ENCODE data around the gene HEATR9. TPM values are rescaled to one million over a fixed set of nuclear protein-coding genes. Genes with fewer than 3 reads are reported as not detected.
A peak's percentile ranks its signal among the peaks of the same experiment; 100 is the strongest.

HEATR9 gene
- total RNA-seq, 4 donors from 2014 or later, result 0.27 TPM; not detected in 3

GRCh38 chr17:35864853-35865252, 3.8 kb downstream of the HEATR9 start:
- TF ChIP-seq POLR2A (IDR thresholded peaks at IDR 0.05) (no peak), CTCF (IDR thresholded peaks at IDR 0.05) (no peak), POLR2AphosphoS5 (IDR thresholded peaks at IDR 0.05) (no peak), EP300 (IDR thresholded peaks at IDR 0.05) (no peak)
- 100% methylated on average over 1 of the region's 7 CpGs; no CpG with 5 or more reads in 1 of the 2 donors for WGBS, 2 donors (ENCODE audit: low coverage in 1 of 2)
- ATAC-seq, result no peak

GRCh38 chr17:35856603-35857002, 12.1 kb downstream of the HEATR9 start:
- 100% methylated on average over 1 of the region's 2 CpGs; no CpG with 5 or more reads in 1 of the 2 donors for WGBS, 2 donors (ENCODE audit: low coverage in 1 of 2)
- peaks cover 0 to 33% of the 10 kb centered on the region in 2 donors for H3K36me3 ChIP-seq
- H3K4me1 ChIP-seq, result no peaks in the 10 kb centered on the region
- ATAC-seq, result no peak
- no peak for TF ChIP-seq POLR2A (IDR thresholded peaks at IDR 0.05)
- no peak for TF ChIP-seq POLR2AphosphoS5 (IDR thresholded peaks at IDR 0.05)
- TF ChIP-seq CTCF (IDR thresholded peaks at IDR 0.05), result no peak
- TF ChIP-seq EP300 (IDR thresholded peaks at IDR 0.05), result no peak
- H3K27me3 ChIP-seq, result no peaks in the 10 kb centered on the region
- no peak overlapping the region for H3K4me3 ChIP-seq
- H3K27ac ChIP-seq, result no peak overlapping the region
- H3K9me3 ChIP-seq, result no peaks in the 10 kb centered on the region

More at GRCh38 chr17:35864853-35865252, 3.8 kb downstream of the HEATR9 start:
- no peaks in the 10 kb centered on the region for H3K27me3 ChIP-seq
- peaks cover 0 to 9% (median 0%) of the 10 kb centered on the region in 3 donors for H3K4me1 ChIP-seq
- H3K9me3 ChIP-seq, result no peaks in the 10 kb centered on the region
- H3K4me3 ChIP-seq, result no peak overlapping the region
- H3K36me3 ChIP-seq, result peaks cover 0 to 12% of the 10 kb centered on the region in 2 donors
- H3K27ac ChIP-seq, result no peak overlapping the region

GRCh38 chr17:35855965-35856364, 12.7 kb downstream of the HEATR9 start:
- Histone ChIP-seq H3K27ac (no peak overlapping the region), H3K36me3 (peaks cover 0 to 39% of the 10 kb centered on the region in 2 donors), H3K27me3 (no peaks in the 10 kb centered on the region), H3K4me3 (no peak overlapping the region), H3K9me3 (no peaks in the 10 kb centered on the region), H3K4me1 (no peaks in the 10 kb centered on the region)
- 63 to 67% methylated on average over 2 to 4 of the region's 5 CpGs for WGBS, 2 donors (ENCODE audit: low coverage in 1 of 2)
- TF ChIP-seq POLR2A (IDR thresholded peaks at IDR 0.05) (no peak), POLR2AphosphoS5 (IDR thresholded peaks at IDR 0.05) (no peak), EP300 (IDR thresholded peaks at IDR 0.05) (no peak), CTCF (IDR thresholded peaks at IDR 0.05) (no peak)
- ATAC-seq, result no peak

- no peak overlapping the region for H3K27ac ChIP-seq
- TF ChIP-seq CTCF (IDR thresholded peaks at IDR 0.05) (peak; percentile 41 to 64 (median 58)), POLR2A (IDR thresholded peaks at IDR 0.05) (no peak)
- no peak for ATAC-seq
- no peaks in the 10 kb centered on the region for H3K9me3 ChIP-seq
- WGBS, 2 donors (ENCODE audit: low coverage in 1 of 2), result 67 to 77% methylated on average over 6 to 7 of the region's 7 CpGs
- no peak overlapping the region for H3K4me3 ChIP-seq
- H3K4me1 ChIP-seq, result no peaks in the 10 kb centered on the region
- no peaks in the 10 kb centered on the region for H3K27me3 ChIP-seq
- peaks cover 4 to 85% of the 10 kb centered on the region in 2 donors for H3K36me3 ChIP-seq
Measured at GRCh38 chr17:35849469-35850348, 19.0 kb downstream of the HEATR9 start.

All from gastroesophageal sphincter (tissue), 4 donors.